Nephron progenitor cell (in vitro differentiated cells): Measurements from ENCODE around the gene DEFB121.
"Not testable (repeated sequence)": the region's sequence is repeated elsewhere in the genome, so short reads cannot be mapped to it uniquely, and the experiment has no call there.

Experiments used
- DNase-seq: peaks from one replicate; pipeline ENCODE4 v3.0.0; 2021
- H3K27ac Mint-ChIP-seq: 2 replicates; pipeline ENCODE4 v1.8.0; 2021; ENCODE audit warnings: mild to moderate bottlenecking, moderate library complexity, mixed read lengths
- H3K27me3 Mint-ChIP-seq: 2 replicates; pipeline ENCODE4 v1.8.0; 2021; ENCODE audit warnings: mild to moderate bottlenecking, low read depth, mixed read lengths; ENCODE audit not compliant: poor library complexity
- H3K36me3 Mint-ChIP-seq: 2 replicates; pipeline ENCODE4 v1.8.0; 2021; ENCODE audit warnings: low read depth, mixed read lengths
- H3K4me1 Mint-ChIP-seq: 2 replicates; pipeline ENCODE4 v1.8.0; 2021; ENCODE audit warnings: mixed read lengths
- H3K4me3 Mint-ChIP-seq: 2 replicates; pipeline ENCODE4 v1.8.0; 2021; ENCODE audit warnings: mild to moderate bottlenecking, moderate library complexity, mixed read lengths
- H3K9me3 Mint-ChIP-seq: 2 replicates; pipeline ENCODE4 v1.8.0; 2021; ENCODE audit warnings: mild to moderate bottlenecking, moderate library complexity, mixed read lengths
- CTCF ChIP-seq: fragments of 200-600 bp; sonication (generic); IDR thresholded peaks from 2 replicates; pipeline ENCODE4 v1.5.0; 2021; ENCODE audit warnings: antibody characterized with exemption

The DEFB121 gene

GRCh38 chr20:31440012-31440659 lies 34.1 kb upstream of the DEFB121 start, which contains the start of gene DEFB123:
Gene DEFB123 (plus strand): TSS chr20:31440632. CDS start chr20:31440699, 67 bp downstream.
- no peak for DNase-seq
- no peak within 1 kb of the TSS for H3K4me3 Mint-ChIP-seq
- H3K27ac Mint-ChIP-seq = no peak within 1 kb of the TSS
- no peaks in the 10 kb centered on the region for H3K36me3 Mint-ChIP-seq
- TF ChIP-seq CTCF = no peak
- H3K9me3 Mint-ChIP-seq = peaks cover 79% of the 10 kb centered on the region
- H3K27me3 Mint-ChIP-seq = peaks cover 3% of the 10 kb centered on the region
- H3K4me1 Mint-ChIP-seq = no peaks in the 10 kb centered on the region

GRCh38 chr20:31430568-31431115 lies 24.6 kb upstream of the DEFB121 start:
- Mint-ChIP-seq H3K4me3 (no peak overlapping the region), H3K27ac (no peak overlapping the region), H3K9me3 (peaks cover 63% of the 10 kb centered on the region), H3K27me3 (no peaks in the 10 kb centered on the region), H3K4me1 (no peaks in the 10 kb centered on the region), H3K36me3 (no peaks in the 10 kb centered on the region)
- TF ChIP-seq CTCF = no peak
- DNase-seq = no peak

- not testable (repeated sequence) for DNase-seq, H3K36me3 Mint-ChIP-seq, H3K4me1 Mint-ChIP-seq, H3K27me3 Mint-ChIP-seq, H3K4me3 Mint-ChIP-seq, H3K27ac Mint-ChIP-seq
- H3K9me3 Mint-ChIP-seq = peaks cover 61% of the 10 kb centered on the region
Observed at GRCh38 chr20:31427576-31427975, 21.6 kb upstream of the DEFB121 start.

- not testable (repeated sequence) for H3K27ac Mint-ChIP-seq, H3K4me3 Mint-ChIP-seq, H3K27me3 Mint-ChIP-seq, H3K36me3 Mint-ChIP-seq, H3K4me1 Mint-ChIP-seq, DNase-seq
- H3K9me3 Mint-ChIP-seq = peaks cover 55% of the 10 kb centered on the region
Observed at GRCh38 chr20:31426891-31427551, 21.0 kb upstream of the DEFB121 start.

- TF ChIP-seq CTCF = no peak
- H3K4me1 Mint-ChIP-seq = no peaks in the 10 kb centered on the region
- peaks cover 3% of the 10 kb centered on the region for H3K27me3 Mint-ChIP-seq
- no peak for DNase-seq
- H3K36me3 Mint-ChIP-seq = no peaks in the 10 kb centered on the region
- H3K9me3 Mint-ChIP-seq = peaks cover 47% of the 10 kb centered on the region
- H3K4me3 Mint-ChIP-seq = no peak overlapping the region
- H3K27ac Mint-ChIP-seq = no peak overlapping the region
Observed at GRCh38 chr20:31425797-31426196, 19.8 kb upstream of the DEFB121 start.

GRCh38 chr20:31418307-31418706 lies 12.3 kb upstream of the DEFB121 start:
- no peak overlapping the region for H3K4me3 Mint-ChIP-seq
- H3K9me3 Mint-ChIP-seq = peaks cover 67% of the 10 kb centered on the region
- H3K4me1 Mint-ChIP-seq = no peaks in the 10 kb centered on the region
- peaks cover 3% of the 10 kb centered on the region for H3K27me3 Mint-ChIP-seq
- peaks cover 3% of the 10 kb centered on the region for H3K36me3 Mint-ChIP-seq
- no peak overlapping the region for H3K27ac Mint-ChIP-seq
- no peak for DNase-seq
- TF ChIP-seq CTCF = no peak
